Activated T-helper 2 cell treated with anti-CD3 and anti-CD28 coated beads, Interferon-gamma antibody, Interleukin-2, Interleukin-4, amounts not matched to agents 10 μg/mL and 5 μg/mL and 100 μg/mL, durations not matched to agents 14 hours and 24 hours and 36 hours (primary cell): ENCODE data around the gene SMYD3. TPM values are rescaled to one million over a fixed set of nuclear protein-coding genes. Genes with fewer than 3 reads are reported as not detected.

Experiments used
- DNase-seq: peaks from one replicate; pipeline ENCODE4 v3.0.0; 2021; ENCODE audit warnings: low spot score
- H3K27ac Mint-ChIP-seq: one replicate; pipeline ENCODE4 v1.8.0; 2021; ENCODE audit warnings: mixed read lengths
- H3K27me3 Mint-ChIP-seq: one replicate; pipeline ENCODE4 v1.8.0; 2021; ENCODE audit warnings: low read depth, mixed read lengths
- H3K36me3 Mint-ChIP-seq: one replicate; pipeline ENCODE4 v1.8.0; 2021; ENCODE audit warnings: low read depth, mixed read lengths
- H3K4me1 Mint-ChIP-seq: one replicate; pipeline ENCODE4 v1.8.0; 2021; ENCODE audit warnings: low read depth, mixed read lengths
- H3K4me3 Mint-ChIP-seq: one replicate; pipeline ENCODE4 v1.8.0; 2021; ENCODE audit warnings: low read depth, mild to moderate bottlenecking, moderate library complexity, mixed read lengths
- H3K9me3 Mint-ChIP-seq: one replicate; pipeline ENCODE4 v1.8.0; 2021; ENCODE audit warnings: mixed read lengths
- intact Hi-C: fragments of 100-400 bp; cut with micrococcal nuclease; formaldehyde crosslinking; loops from one replicate; pipeline ENCODE4 v1.15.1; 2023
- total RNA-seq: library from RNA; stranded (reverse); gene quantifications from 2 replicates; pipeline ENCODE4 v1.2.3, GENCODE V29; 2022

Gene SMYD3
- total RNA-seq, 1 donor from 2014 or later, result 24.1 TPM

GRCh38 chr1:246066573-246066972, 440.5 kb downstream of the SMYD3 start:
- Mint-ChIP-seq H3K27me3 (no peaks in the 10 kb centered on the region), H3K9me3 (no peaks in the 10 kb centered on the region), H3K4me3 (no peak overlapping the region), H3K36me3 (no peaks in the 10 kb centered on the region), H3K4me1 (peaks cover 9% of the 10 kb centered on the region), H3K27ac (no peak overlapping the region)
- intact Hi-C loops, result no loop called here
- no peak for DNase-seq

- Mint-ChIP-seq H3K4me1 (peaks cover 9% of the 10 kb centered on the region), H3K27ac (no peak overlapping the region), H3K27me3 (no peaks in the 10 kb centered on the region), H3K9me3 (no peaks in the 10 kb centered on the region), H3K36me3 (no peaks in the 10 kb centered on the region), H3K4me3 (no peak overlapping the region)
- intact Hi-C loops, result no loop called here
- no peak for DNase-seq
These were observed 441.5 kb downstream of the SMYD3 start for GRCh38 chr1:246065592-246065991.

- Mint-ChIP-seq H3K4me3 (no peak overlapping the region), H3K4me1 (peaks cover 9% of the 10 kb centered on the region), H3K27ac (no peak overlapping the region), H3K27me3 (no peaks in the 10 kb centered on the region), H3K36me3 (no peaks in the 10 kb centered on the region), H3K9me3 (no peaks in the 10 kb centered on the region)
- no peak for DNase-seq
- intact Hi-C loops, result no loop called here
These were observed 442.2 kb downstream of the SMYD3 start for GRCh38 chr1:246064891-246065290.

- Mint-ChIP-seq H3K27ac (no peak overlapping the region), H3K9me3 (no peaks in the 10 kb centered on the region), H3K27me3 (no peaks in the 10 kb centered on the region), H3K4me3 (no peak overlapping the region), H3K36me3 (no peaks in the 10 kb centered on the region), H3K4me1 (peaks cover 7% of the 10 kb centered on the region)
- DNase-seq, result no peak
- intact Hi-C loops, result no loop called here
These were observed 444.0 kb downstream of the SMYD3 start for GRCh38 chr1:246063013-246063616.

GRCh38 chr1:246058466-246058865, 448.6 kb downstream of the SMYD3 start:
- intact Hi-C loops, result no loop called here
- Mint-ChIP-seq H3K27me3 (no peaks in the 10 kb centered on the region), H3K36me3 (no peaks in the 10 kb centered on the region), H3K4me1 (no peaks in the 10 kb centered on the region), H3K27ac (no peak overlapping the region), H3K4me3 (no peak overlapping the region), H3K9me3 (peaks cover 6% of the 10 kb centered on the region)
- no peak for DNase-seq

- H3K4me1 Mint-ChIP-seq, result no peaks in the 10 kb centered on the region
- no peak overlapping the region for H3K27ac Mint-ChIP-seq
- peaks cover 6% of the 10 kb centered on the region for H3K9me3 Mint-ChIP-seq
- H3K4me3 Mint-ChIP-seq, result no peak overlapping the region
- H3K27me3 Mint-ChIP-seq, result no peaks in the 10 kb centered on the region
- intact Hi-C loops, result no loop called here
- H3K36me3 Mint-ChIP-seq, result no peaks in the 10 kb centered on the region
- DNase-seq, result no peak
These were observed 454.5 kb downstream of the SMYD3 start for GRCh38 chr1:246052603-246053002.

- Mint-ChIP-seq H3K27ac (no peak overlapping the region), H3K4me1 (no peaks in the 10 kb centered on the region), H3K36me3 (no peaks in the 10 kb centered on the region), H3K9me3 (peaks cover 6% of the 10 kb centered on the region), H3K4me3 (no peak overlapping the region), H3K27me3 (no peaks in the 10 kb centered on the region)
- DNase-seq, result no peak
- intact Hi-C loops, result no loop called here
These were observed 455.1 kb downstream of the SMYD3 start for GRCh38 chr1:246051909-246052518.

GRCh38 chr1:246048693-246049092, 458.4 kb downstream of the SMYD3 start:
- DNase-seq, result no peak
- Mint-ChIP-seq H3K4me3 (no peak overlapping the region), H3K9me3 (no peaks in the 10 kb centered on the region), H3K4me1 (no peaks in the 10 kb centered on the region), H3K36me3 (no peaks in the 10 kb centered on the region), H3K27ac (no peak overlapping the region), H3K27me3 (no peaks in the 10 kb centered on the region)
- intact Hi-C loops, result no loop called here

- H3K27me3 Mint-ChIP-seq, result no peaks in the 10 kb centered on the region
- no peak overlapping the region for H3K4me3 Mint-ChIP-seq
- H3K9me3 Mint-ChIP-seq, result no peaks in the 10 kb centered on the region
- H3K36me3 Mint-ChIP-seq, result no peaks in the 10 kb centered on the region
- no peak overlapping the region for H3K27ac Mint-ChIP-seq
- no peaks in the 10 kb centered on the region for H3K4me1 Mint-ChIP-seq
- intact Hi-C loops, result no loop called here
- DNase-seq, result no peak
These were observed 463.5 kb downstream of the SMYD3 start for GRCh38 chr1:246043556-246043955.

- no peaks in the 10 kb centered on the region for H3K36me3 Mint-ChIP-seq
- H3K4me1 Mint-ChIP-seq, result no peaks in the 10 kb centered on the region
- H3K27ac Mint-ChIP-seq, result no peak overlapping the region
- no peak for DNase-seq
- H3K4me3 Mint-ChIP-seq, result no peak overlapping the region
- H3K27me3 Mint-ChIP-seq, result no peaks in the 10 kb centered on the region
- H3K9me3 Mint-ChIP-seq, result no peaks in the 10 kb centered on the region
- intact Hi-C loops, result no loop called here
These were observed 465.7 kb downstream of the SMYD3 start for GRCh38 chr1:246041360-246041759.

GRCh38 chr1:246040200-246040890, 466.7 kb downstream of the SMYD3 start:
- Mint-ChIP-seq H3K4me1 (no peaks in the 10 kb centered on the region), H3K4me3 (no peak overlapping the region), H3K27ac (no peak overlapping the region), H3K9me3 (no peaks in the 10 kb centered on the region), H3K27me3 (no peaks in the 10 kb centered on the region), H3K36me3 (no peaks in the 10 kb centered on the region)
- no peak for DNase-seq
- intact Hi-C loops, result no loop called here

- H3K36me3 Mint-ChIP-seq, result no peaks in the 10 kb centered on the region
- no peak overlapping the region for H3K4me3 Mint-ChIP-seq
- no peaks in the 10 kb centered on the region for H3K9me3 Mint-ChIP-seq
- H3K4me1 Mint-ChIP-seq, result no peaks in the 10 kb centered on the region
- intact Hi-C loops, result no loop called here
- no peaks in the 10 kb centered on the region for H3K27me3 Mint-ChIP-seq
- DNase-seq, result no peak
- no peak overlapping the region for H3K27ac Mint-ChIP-seq
These were observed 467.5 kb downstream of the SMYD3 start for GRCh38 chr1:246039584-246039983.

GRCh38 chr1:246037832-246038231, 469.2 kb downstream of the SMYD3 start:
- intact Hi-C loops, result no loop called here
- Mint-ChIP-seq H3K27ac (no peak overlapping the region), H3K4me3 (no peak overlapping the region), H3K9me3 (no peaks in the 10 kb centered on the region), H3K4me1 (no peaks in the 10 kb centered on the region), H3K36me3 (no peaks in the 10 kb centered on the region), H3K27me3 (no peaks in the 10 kb centered on the region)
- DNase-seq, result no peak
